Esophagus muscularis mucosa (tissue), 3 donors: ENCODE results near the gene FYCO1.

Source experiments
- CTCF ChIP-seq, 3 experiments: fragments of 200-600 bp in 2 of 3; fragments of 450-650 bp in 1 of 3; sonication (generic) in 2 of 3; IDR thresholded peaks; one replicate each; pipeline ENCODE4 v1.5.1; 2017 to 2019; ENCODE audit warnings: antibody characterized with exemption in 3 of 3, mild to moderate bottlenecking in 2 of 3, moderate library complexity in 1 of 3
- POLR2A ChIP-seq: fragments of 450-650 bp; IDR thresholded peaks from one replicate; pipeline ENCODE4 v1.6.1; 2017; ENCODE audit warnings: antibody characterized with exemption, moderate library complexity, mild to moderate bottlenecking, low read depth
- POLR2AphosphoS5 ChIP-seq, 2 donors: sonication (generic); formaldehyde crosslinking; IDR thresholded peaks; one replicate each; pipeline ENCODE4 v1.6.1; 2017; ENCODE audit warnings: antibody characterized with exemption in 2 of 2

- TF ChIP-seq CTCF (IDR thresholded peaks at IDR 0.05) (no peak), POLR2A (no peak), POLR2AphosphoS5 (IDR thresholded peaks at IDR 0.05) (no peak)
Measured at GRCh38 chr3:46019707-46020106, 24.1 kb upstream of the FYCO1 start.
